Hematopoietic multipotent progenitor cell treated with erythropoietin and hydrocortisone succinate and interleukin-3 and kit ligand, for 6 days (in vitro differentiated cells): ENCODE data around the gene MRPL16.
"Not testable (repeated sequence)": the region's sequence is repeated elsewhere in the genome, so short reads cannot be mapped to it uniquely, and the experiment has no call there.

Experiments used
- DNase-seq: peaks from one replicate; pipeline ENCODE4 v3.0.0-alpha.2; 2015

MRPL16 gene

DNA sequence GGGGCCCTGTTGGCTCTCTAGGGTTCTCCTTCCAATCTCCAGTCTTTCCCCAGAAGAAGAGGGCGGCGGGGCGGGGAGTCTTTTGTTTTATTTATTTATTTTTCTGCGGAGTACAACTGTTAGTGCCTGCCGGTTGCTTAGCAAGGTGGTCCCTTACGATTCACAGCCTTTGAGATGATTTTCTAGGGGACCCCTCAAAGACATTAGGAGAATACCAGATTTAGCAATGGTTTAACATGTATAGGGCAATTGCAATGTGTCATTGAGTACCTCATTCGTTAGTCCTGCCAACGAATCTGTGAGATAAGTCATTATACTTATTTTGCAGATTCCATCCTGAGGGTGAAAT is 307 bp upstream of the MRPL16 start:
- no peak for DNase-seq

GRCh38 chr11:59807047-59807610 is 3.4 kb downstream of the MRPL16 start:
- no peak for DNase-seq

DNA sequence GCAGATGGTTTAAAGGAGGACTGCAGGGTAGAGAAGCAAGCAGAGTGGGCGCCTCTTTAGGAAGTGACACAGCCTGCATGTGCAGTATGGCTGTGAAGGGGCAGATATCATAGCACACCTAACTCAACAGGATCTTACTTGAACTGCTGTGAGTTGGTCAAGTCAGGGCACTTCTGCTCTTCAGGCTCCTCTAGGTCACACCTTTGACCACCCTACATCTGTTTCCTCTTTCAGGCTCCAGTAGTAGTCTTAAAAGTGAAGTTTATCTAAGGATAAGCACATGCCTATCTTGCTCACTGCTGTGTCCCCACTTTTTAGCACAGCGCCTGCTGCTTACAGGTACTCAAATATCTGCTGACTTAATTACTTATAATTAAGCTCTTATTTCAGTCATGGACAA is 6.5 kb downstream of the MRPL16 start:
- no peak for DNase-seq

DNA sequence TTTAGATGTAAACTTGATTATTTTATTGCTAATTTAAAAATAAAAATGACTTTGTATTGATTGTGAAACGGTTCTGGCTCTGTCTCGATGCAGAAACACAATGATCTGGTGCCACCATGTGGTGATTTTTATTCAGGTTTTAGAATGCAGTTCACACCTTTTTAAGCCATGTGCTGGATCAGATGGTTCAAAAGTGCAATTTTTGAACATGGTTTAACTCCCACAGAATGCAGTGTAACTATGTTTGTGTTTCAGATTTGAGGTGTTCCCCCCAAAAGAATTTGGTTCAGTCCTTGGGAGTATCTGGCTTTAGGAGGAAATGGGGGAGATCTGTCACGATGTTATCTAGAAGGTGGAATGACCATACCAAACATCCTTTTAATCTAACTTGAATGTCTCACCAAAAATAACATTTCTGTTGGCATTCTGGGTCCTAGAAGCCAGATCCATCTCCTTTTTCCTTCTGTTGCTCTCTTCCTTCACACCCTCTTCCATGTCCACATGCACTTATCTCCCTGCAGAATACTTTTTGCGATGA is 7.9 kb downstream of the MRPL16 start:
- peak; percentile 85 for DNase-seq

- no peak for DNase-seq
Measured at GRCh38 chr11:59801981-59802638, 8.5 kb downstream of the MRPL16 start.

- no peak for DNase-seq
Measured at GRCh38 chr11:59801160-59801706, 9.3 kb downstream of the MRPL16 start.

GRCh38 chr11:59800390-59801025 is 10.1 kb downstream of the MRPL16 start:
- no peak for DNase-seq

GRCh38 chr11:59794417-59794816 is 16.2 kb downstream of the MRPL16 start:
- no peak for DNase-seq

DNA sequence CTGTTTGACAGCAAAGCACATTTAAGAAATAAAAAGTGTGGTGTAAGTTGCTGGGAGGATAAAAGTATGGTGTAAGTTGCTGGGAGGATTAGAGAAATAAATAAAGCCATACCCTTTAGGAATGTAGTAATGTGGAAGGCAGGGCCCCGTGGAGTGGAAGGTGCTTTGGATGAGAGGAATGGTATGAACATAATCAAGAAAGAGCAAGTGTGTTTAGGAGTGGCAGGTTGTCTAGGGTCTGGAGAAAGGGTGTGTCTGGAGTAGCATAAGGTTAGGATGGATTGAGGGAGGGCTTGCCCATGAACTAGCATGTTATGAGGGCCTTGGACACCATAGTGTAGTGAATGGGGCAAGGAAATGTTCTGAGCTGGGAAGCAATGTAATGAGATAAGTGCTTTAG is 18.1 kb downstream of the MRPL16 start:
- no peak for DNase-seq

DNA sequence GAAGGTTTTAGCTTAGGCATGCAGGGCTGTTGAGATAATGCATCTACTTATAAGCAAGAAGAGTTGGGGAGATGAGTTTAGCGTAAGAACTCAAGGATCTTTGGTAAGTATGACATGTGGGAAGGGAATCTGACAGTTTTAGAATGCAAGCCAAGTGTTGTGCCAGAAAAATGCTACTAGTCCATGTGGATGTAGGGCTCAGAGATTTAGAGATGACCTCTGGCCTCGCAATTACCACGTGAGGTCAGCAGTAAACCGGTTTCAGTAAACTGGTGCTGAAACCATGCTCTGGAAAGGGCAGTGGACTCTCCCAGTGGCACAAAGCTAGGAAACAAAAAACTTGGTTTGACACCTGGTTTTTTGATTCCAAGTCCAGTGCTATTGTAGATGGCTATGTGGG is 18.9 kb downstream of the MRPL16 start:
- no peak for DNase-seq

GRCh38 chr11:59787816-59788215 is 22.8 kb downstream of the MRPL16 start:
- DNase-seq: no peak

DNA sequence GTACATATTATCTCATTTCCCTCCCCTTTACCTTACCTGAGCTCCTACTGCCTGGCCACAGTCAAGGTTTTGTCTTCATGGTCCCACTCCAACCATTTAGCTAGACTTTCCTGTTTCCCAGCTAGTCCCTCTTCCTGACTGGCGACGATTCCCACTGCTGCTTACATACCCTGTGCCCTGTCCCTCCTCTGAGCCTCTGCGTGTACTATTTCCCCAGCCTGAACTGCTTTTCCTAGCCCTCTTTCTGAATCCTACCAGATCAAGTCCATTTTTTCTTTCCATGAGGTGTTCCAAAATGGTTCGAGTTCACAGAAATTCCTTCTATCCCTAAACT is 23.4 kb downstream of the MRPL16 start:
- no peak for DNase-seq

DNA sequence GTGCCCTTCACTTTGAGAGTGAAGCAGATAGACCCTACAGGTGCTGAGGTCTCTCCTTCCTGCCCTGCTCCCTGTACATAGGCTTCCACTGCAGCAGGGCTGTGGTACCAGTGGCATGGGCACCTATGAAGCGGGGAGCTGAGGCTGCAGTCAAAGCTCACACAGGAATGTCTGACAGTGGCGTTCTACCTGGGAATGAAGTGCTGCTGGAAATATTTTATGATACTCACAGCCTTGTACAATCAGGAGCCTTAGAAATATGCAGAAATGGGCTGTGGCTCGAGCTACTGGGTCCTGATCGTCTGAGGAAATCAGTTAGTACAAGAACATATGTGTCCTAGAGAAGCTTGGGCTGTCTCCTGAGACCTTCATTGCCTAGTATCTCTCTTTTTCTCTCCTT is 24.8 kb downstream of the MRPL16 start:
- DNase-seq: no peak

DNA sequence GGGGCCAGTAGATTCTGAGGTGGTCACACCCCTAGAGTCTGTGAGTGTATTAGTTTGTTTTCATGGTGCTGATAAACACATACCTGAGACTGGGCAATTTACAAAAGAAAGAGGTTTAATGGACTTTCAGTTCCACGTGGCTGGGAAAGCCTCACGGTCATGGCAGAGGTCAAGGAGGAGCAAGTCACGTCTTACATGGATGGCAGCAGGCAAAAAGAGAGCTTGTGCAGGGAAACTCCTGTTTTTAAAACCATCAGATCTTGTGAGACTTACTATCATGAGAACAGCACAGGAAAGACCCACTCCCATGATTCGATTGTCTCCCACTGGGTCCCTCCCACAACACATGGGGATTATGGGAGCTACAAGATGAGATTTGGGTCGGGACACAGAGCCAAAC is 26.1 kb downstream of the MRPL16 start:
- DNase-seq: not testable (repeated sequence)

- no peak for DNase-seq
Measured at GRCh38 chr11:59783632-59784090, 26.9 kb downstream of the MRPL16 start.

GRCh38 chr11:59782080-59782479 is 28.5 kb downstream of the MRPL16 start:
- DNase-seq: no peak

DNA sequence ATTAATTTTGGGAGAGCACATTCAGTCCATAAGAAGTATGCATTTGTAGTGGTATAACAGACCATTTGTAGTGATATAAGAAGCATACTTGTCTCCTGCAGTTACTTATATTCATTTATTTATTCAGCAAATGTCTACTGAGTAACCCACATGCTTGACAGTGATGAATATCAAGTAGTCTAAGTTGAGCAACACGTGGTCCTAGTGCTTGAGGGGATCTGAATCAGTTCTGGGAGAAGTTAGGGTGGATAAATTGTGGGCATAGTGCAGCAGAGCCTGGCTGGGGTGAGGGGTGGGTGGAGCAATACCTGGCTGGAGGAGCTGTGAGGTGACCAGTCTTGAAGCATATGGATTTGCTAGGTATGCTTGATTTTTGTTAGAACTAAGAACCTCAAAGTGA is 31.1 kb downstream of the MRPL16 start:
- DNase-seq: no peak

- no peak for DNase-seq
Measured at GRCh38 chr11:59778122-59778521, 32.5 kb downstream of the MRPL16 start.

DNA sequence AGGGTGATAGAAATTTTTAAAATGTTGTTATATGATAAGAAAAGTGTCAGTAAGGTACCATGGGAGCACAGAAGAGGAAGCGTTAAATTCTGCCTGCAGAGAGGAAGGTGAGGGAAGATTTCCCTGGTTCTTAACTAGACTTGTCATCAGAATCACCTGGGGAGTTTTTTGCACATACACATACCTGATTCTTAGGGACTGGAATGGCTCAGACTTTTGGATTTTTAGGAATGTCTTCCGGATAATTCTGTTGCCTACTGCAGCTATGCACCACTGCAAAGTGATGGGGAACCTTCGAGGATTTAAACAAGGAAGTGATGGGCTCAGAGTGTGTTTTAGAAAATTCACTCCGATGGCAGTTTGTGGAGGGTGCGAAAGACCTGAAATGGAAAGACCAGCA is 33.5 kb downstream of the MRPL16 start:
- no peak for DNase-seq

GRCh38 chr11:59776210-59777066 is 34.1 kb downstream of the MRPL16 start:
- DNase-seq: no peak

- DNase-seq: peak; percentile 45
Measured at GRCh38 chr11:59773083-59773440, 37.5 kb downstream of the MRPL16 start.

GRCh38 chr11:59771605-59772004 is 39.0 kb downstream of the MRPL16 start:
- DNase-seq: peak; percentile 29

DNA sequence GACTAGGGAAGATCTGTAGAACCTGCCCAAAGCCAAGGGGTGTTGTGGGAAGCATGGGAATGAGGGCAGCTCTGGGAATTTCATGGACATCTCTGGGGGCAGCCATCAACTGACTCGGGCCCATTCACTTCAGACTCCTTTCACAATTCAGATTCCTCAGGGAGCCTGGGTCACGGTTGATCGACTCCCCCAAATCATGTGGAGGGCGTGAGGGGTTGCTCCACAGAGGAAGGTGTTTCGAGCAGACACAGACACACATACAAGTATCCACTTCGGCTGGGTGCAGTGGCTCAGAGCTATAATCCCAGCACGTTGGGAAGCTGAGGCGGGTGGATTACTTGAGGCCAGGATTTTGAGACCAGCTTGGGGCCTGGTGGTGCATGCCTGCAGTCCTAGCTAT is 39.7 kb downstream of the MRPL16 start:
- no peak for DNase-seq
